CD4-positive, alpha-beta T cell (primary cell): ENCODE results near the gene LIN7B. TPM values are rescaled to one million over a fixed set of nuclear protein-coding genes. Genes with fewer than 3 reads are reported as not detected.

ENCODE experiments used
- ATAC-seq: fragments of 200-7000 bp; cut with Tn5 transposase; one replicate; pipeline ENCODE4 v1.10.0; 2022; ENCODE audit warnings: mild to moderate bottlenecking; ENCODE audit not compliant: poor library complexity
- CTCF ChIA-PET: fragments of 350-600 bp; sonication (Branson Sonifier 250); formaldehyde crosslinking; loops from one replicate; lab custom pipeline; 2021; ENCODE audit warnings: antibody characterized with exemption, inconsistent platforms; lab: Charles Lee
- POLR2A ChIA-PET: fragments of 350-600 bp; sonication (Branson Sonifier 250); formaldehyde crosslinking; loops from one replicate; lab custom pipeline; 2021; ENCODE audit warnings: antibody characterized with exemption, inconsistent platforms; lab: Charles Lee
- DNase-seq, 14 experiments: peaks; one replicate each; pipeline ENCODE4 v3.0.0-alpha.2; 2013 to 2020; ENCODE audit warnings: mixed read lengths in 2 of 14
- H3K27ac ChIP-seq, 2 donors: one replicate each; pipeline versions ENCODE4 v1.5.1 to v1.7.0; 2013; ENCODE audit warnings: low read length in 2 of 2, low read depth in 1 of 2, mild to moderate bottlenecking in 1 of 2
- H3K27me3 ChIP-seq, 2 experiments: 1 replicate in 1 of 2; 2 replicates in 1 of 2; pipeline versions ENCODE4 v1.6.1 to v1.7.0; 2013; ENCODE audit warnings: low read length in 2 of 2, control low read depth in 1 of 2, mild to moderate bottlenecking in 1 of 2, moderate library complexity in 1 of 2; ENCODE audit not compliant: insufficient read depth in 2 of 2, control insufficient read depth in 1 of 2
- H3K36me3 ChIP-seq: one replicate; pipeline ENCODE4 v1.6.1; 2013; ENCODE audit warnings: low read length, control low read depth; ENCODE audit not compliant: insufficient read depth
- H3K4me1 ChIP-seq: one replicate; pipeline ENCODE4 v1.6.1; 2013; ENCODE audit warnings: low read length, control low read depth; ENCODE audit not compliant: insufficient read depth
- H3K4me3 ChIP-seq: one replicate; pipeline ENCODE4 v1.5.1; 2013; ENCODE audit warnings: mild to moderate bottlenecking, low read length, moderate library complexity
- H3K9me3 ChIP-seq, 2 experiments: 1 replicate in 1 of 2; 2 replicates in 1 of 2; pipeline versions ENCODE4 v1.6.1 to v1.7.0; 2013; ENCODE audit warnings: low read length in 2 of 2, mild to moderate bottlenecking in 2 of 2, control low read depth in 1 of 2, moderate library complexity in 1 of 2; ENCODE audit not compliant: control insufficient read depth in 1 of 2, insufficient read depth in 1 of 2
- H3K27ac Mint-ChIP-seq: one replicate; pipeline ENCODE4 v1.8.0; 2020; ENCODE audit warnings: mixed read lengths
- H3K27me3 Mint-ChIP-seq: one replicate; pipeline ENCODE4 v1.8.0; 2021; ENCODE audit warnings: mixed read lengths
- H3K36me3 Mint-ChIP-seq: one replicate; pipeline ENCODE4 v1.8.0; 2021; ENCODE audit warnings: low read depth, mixed read lengths
- H3K4me1 Mint-ChIP-seq: one replicate; pipeline ENCODE4 v1.8.0; 2021; ENCODE audit warnings: low read depth, mixed read lengths
- H3K4me3 Mint-ChIP-seq: one replicate; pipeline ENCODE4 v1.8.0; 2020; ENCODE audit warnings: mild to moderate bottlenecking, mixed read lengths
- H3K9me3 Mint-ChIP-seq: one replicate; pipeline ENCODE4 v1.8.0; 2020; ENCODE audit warnings: mixed read lengths
- intact Hi-C, 2 experiments: fragments of 100-400 bp; cut with DNase I in 1 of 2; cut with micrococcal nuclease in 1 of 2; formaldehyde crosslinking; loops; one replicate each; pipeline versions ENCODE4 v1.15.1 to v1.9.0; 2023 to 2025; cut with DNase I, micrococcal nuclease
- total RNA-seq, 174 experiments: library from RNA in 2 of 174; stranded (reverse) in 2 of 174; gene quantifications; one replicate each; pipeline ENCODE4 v1.2.3 and lab custom pipeline; 2021 to 2026
- TF ChIP-seq, protein P1 (sequence below): fragments of 200-600 bp; IDR thresholded peaks from one replicate; pipeline ENCODE4 v1.8.0; 2022; ENCODE audit warnings: antibody characterized with exemption, mild to moderate bottlenecking

Gene LIN7B
- total RNA-seq, 2 experiments from 2014 or later = 6.4 to 6.6 TPM

- H3K4me3 Mint-ChIP-seq = peak overlapping the region; percentile 82
- intact Hi-C loops = loop anchor here (5.0 kb wide), 2 partner anchors 36 to 156 kb away; partner anchors contain the start of genes GYS1 (in 1 of the 2), LIN7B (in 1 of the 2) and RUVBL2 (in 1 of the 2)
- H3K27me3 Mint-ChIP-seq = peaks cover 83% of the 10 kb centered on the region
- no peak overlapping the region for H3K27ac Mint-ChIP-seq
- no peak for ATAC-seq
- POLR2A ChIA-PET = no interaction called here
- CTCF ChIA-PET = interaction anchor here (0.7 to 2.6 kb wide), 3 partner anchors 34 to 50 kb away, joined by 3 to 7 read pairs (median 3); partner anchors contain the start of gene LIN7B
- Histone ChIP-seq H3K27me3 (peaks cover 54 to 57% of the 10 kb centered on the region in 2 experiments), H3K9me3 (peaks cover 0 to 38% of the 10 kb centered on the region in 2 experiments), H3K36me3 (no peaks in the 10 kb centered on the region), H3K27ac (no peak overlapping the region), H3K4me1 (peaks cover 51% of the 10 kb centered on the region), H3K4me3 (no peak overlapping the region)
- TF ChIP-seq, protein P1, sequence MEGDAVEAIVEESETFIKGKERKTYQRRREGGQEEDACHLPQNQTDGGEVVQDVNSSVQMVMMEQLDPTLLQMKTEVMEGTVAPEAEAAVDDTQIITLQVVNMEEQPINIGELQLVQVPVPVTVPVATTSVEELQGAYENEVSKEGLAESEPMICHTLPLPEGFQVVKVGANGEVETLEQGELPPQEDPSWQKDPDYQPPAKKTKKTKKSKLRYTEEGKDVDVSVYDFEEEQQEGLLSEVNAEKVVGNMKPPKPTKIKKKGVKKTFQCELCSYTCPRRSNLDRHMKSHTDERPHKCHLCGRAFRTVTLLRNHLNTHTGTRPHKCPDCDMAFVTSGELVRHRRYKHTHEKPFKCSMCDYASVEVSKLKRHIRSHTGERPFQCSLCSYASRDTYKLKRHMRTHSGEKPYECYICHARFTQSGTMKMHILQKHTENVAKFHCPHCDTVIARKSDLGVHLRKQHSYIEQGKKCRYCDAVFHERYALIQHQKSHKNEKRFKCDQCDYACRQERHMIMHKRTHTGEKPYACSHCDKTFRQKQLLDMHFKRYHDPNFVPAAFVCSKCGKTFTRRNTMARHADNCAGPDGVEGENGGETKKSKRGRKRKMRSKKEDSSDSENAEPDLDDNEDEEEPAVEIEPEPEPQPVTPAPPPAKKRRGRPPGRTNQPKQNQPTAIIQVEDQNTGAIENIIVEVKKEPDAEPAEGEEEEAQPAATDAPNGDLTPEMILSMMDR = no peak
- H3K36me3 Mint-ChIP-seq = no peaks in the 10 kb centered on the region
- no peaks in the 10 kb centered on the region for H3K9me3 Mint-ChIP-seq
- peaks cover 49% of the 10 kb centered on the region for H3K4me1 Mint-ChIP-seq
- DNase-seq = no peak
Observed at GRCh38 chr19:49148044-49148682, 34.0 kb downstream of the LIN7B start.

GRCh38 chr19:49148784-49149651 lies 34.8 kb downstream of the LIN7B start:
- Mint-ChIP-seq H3K27me3 (peaks cover 88% of the 10 kb centered on the region), H3K36me3 (no peaks in the 10 kb centered on the region), H3K27ac (no peak overlapping the region), H3K4me3 (peak overlapping the region; percentile 86), H3K9me3 (no peaks in the 10 kb centered on the region), H3K4me1 (peaks cover 52% of the 10 kb centered on the region)
- intact Hi-C loops = loop anchor here (5.0 kb wide), 2 partner anchors 37 to 157 kb away; partner anchors contain the start of genes GYS1 (in 1 of the 2), LIN7B (in 1 of the 2) and RUVBL2 (in 1 of the 2)
- Histone ChIP-seq H3K27me3 (peaks cover 55 to 56% of the 10 kb centered on the region in 2 experiments), H3K27ac (no peak overlapping the region), H3K9me3 (peaks cover 0 to 41% of the 10 kb centered on the region in 2 experiments), H3K4me3 (peak overlapping the region; percentile 62), H3K36me3 (no peaks in the 10 kb centered on the region), H3K4me1 (peaks cover 49% of the 10 kb centered on the region)
- ATAC-seq (peak; percentile 44), DNase-seq (peak; percentile 50 to 88 (median 72))
- TF ChIP-seq, protein P1 = no peak
- CTCF ChIA-PET = interaction anchor here (0.7 to 1.1 kb wide), 4 partner anchors 35 to 51 kb away, joined by 3 to 4 read pairs (median 3); partner anchors contain the start of gene LIN7B
- POLR2A ChIA-PET = interaction anchor here (1.0 kb wide), 1 partner anchor 195 kb away, joined by 3 read pairs; no protein-coding TSS in a partner anchor

DNA sequence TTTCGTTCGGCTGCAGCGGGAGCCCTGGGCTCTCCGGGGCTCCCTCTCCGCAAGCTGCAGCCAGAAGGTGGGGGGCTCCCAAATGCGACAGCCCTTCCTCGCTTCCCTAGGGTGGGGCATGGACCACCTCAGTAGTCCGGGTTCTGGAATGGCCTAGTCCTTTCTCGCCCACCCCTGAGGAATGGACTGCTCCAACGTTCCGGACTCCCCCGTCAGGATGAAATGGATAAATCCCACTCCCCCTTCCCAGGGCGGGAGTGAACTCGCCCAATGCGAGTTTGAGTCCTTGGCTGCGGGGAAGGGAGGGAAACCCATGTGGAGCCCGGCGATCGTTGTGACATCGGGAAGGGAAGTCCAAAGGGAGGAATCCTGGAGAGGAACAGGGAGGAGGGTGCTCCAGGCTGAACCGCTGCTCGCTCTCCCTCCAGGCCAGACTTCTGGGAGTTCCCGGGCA lies 35.5 kb downstream of the LIN7B start:
- TF ChIP-seq, protein P1 = no peak
- H3K27ac Mint-ChIP-seq = no peak overlapping the region
- H3K27me3 Mint-ChIP-seq = peaks cover 94% of the 10 kb centered on the region
- peaks cover 0 to 47% of the 10 kb centered on the region in 2 experiments for H3K9me3 ChIP-seq
- H3K9me3 Mint-ChIP-seq = no peaks in the 10 kb centered on the region
- no peak overlapping the region for H3K27ac ChIP-seq
- ChIA-PET POLR2A (interaction anchor here (1.0 kb wide), 1 partner anchor 195 kb away, joined by 3 read pairs; no protein-coding TSS in a partner anchor), CTCF (interaction anchor here (1.1 kb wide), 3 partner anchors 36 to 52 kb away, joined by 3 to 4 read pairs (median 3); partner anchors contain the start of gene LIN7B)
- DNase-seq = no peak
- peak overlapping the region; percentile 62 for H3K4me3 ChIP-seq
- H3K4me3 Mint-ChIP-seq = peak overlapping the region; percentile 86
- no peaks in the 10 kb centered on the region for H3K36me3 Mint-ChIP-seq
- H3K27me3 ChIP-seq = peaks cover 55 to 58% of the 10 kb centered on the region in 2 experiments
- ATAC-seq = no peak
- intact Hi-C loops = loop anchor here (5.0 kb wide), 2 partner anchors 37 to 157 kb away; partner anchors contain the start of genes GYS1 (in 1 of the 2), LIN7B (in 1 of the 2) and RUVBL2 (in 1 of the 2)
- no peaks in the 10 kb centered on the region for H3K36me3 ChIP-seq
- H3K4me1 ChIP-seq = peaks cover 49% of the 10 kb centered on the region
- H3K4me1 Mint-ChIP-seq = peaks cover 54% of the 10 kb centered on the region
